Measurements from ENCODE around the gene CAPN15.

CAPN15 gene

GRCh38 chr16:569445-570254, 42.1 kb downstream of the CAPN15 start, which contains the start of gene PIGQ:
TSS of gene PIGQ (plus strand) at chr16:569968. CDS start at chr16:574075, 4,107 bp downstream.
- Histone ChIP-seq H3K27ac (ENCODE audit: poor library complexity, severe bottlenecking) (peak within 1 kb of the TSS; percentile 49), H3K9me3 (ENCODE audit: severe bottlenecking) (no peaks in the 10 kb centered on the region), H3K36me3 (ENCODE audit: low read depth) (peaks cover 6% of the 10 kb centered on the region; the same call in 1 of the 2 replicates), H3K27me3 (ENCODE audit: insufficient read depth, poor library complexity, severe bottlenecking) (no peaks in the 10 kb centered on the region), H3K4me1 (ENCODE audit: insufficient read depth, poor library complexity, severe bottlenecking) (peaks cover 11% of the 10 kb centered on the region), H3K4me3 (ENCODE audit: severe bottlenecking) (peak within 1 kb of the TSS; percentile 98)
- ATAC-seq (ENCODE audit: low read depth) (peak; percentile 60), DNase-seq (ENCODE audit: low spot score) (no peak)
- no peak for TF ChIP-seq CTCF (IDR thresholded peaks at IDR 0.05; ENCODE audit: poor library complexity, severe bottlenecking)

- no peaks in the 10 kb centered on the region for H3K9me3 ChIP-seq (ENCODE audit: severe bottlenecking)
- H3K4me1 ChIP-seq (ENCODE audit: insufficient read depth, poor library complexity, severe bottlenecking) = peaks cover 6% of the 10 kb centered on the region
- no peaks in the 10 kb centered on the region for H3K27me3 ChIP-seq (ENCODE audit: insufficient read depth, poor library complexity, severe bottlenecking)
- peaks cover 7% of the 10 kb centered on the region; the same call in 1 of the 2 replicates for H3K36me3 ChIP-seq (ENCODE audit: low read depth)
- no peak overlapping the region for H3K4me3 ChIP-seq (ENCODE audit: severe bottlenecking)
- H3K27ac ChIP-seq (ENCODE audit: poor library complexity, severe bottlenecking) = no peak overlapping the region
- DNase-seq (ENCODE audit: low spot score) = no peak
- ATAC-seq (ENCODE audit: low read depth) = no peak
- no peak for TF ChIP-seq CTCF (IDR thresholded peaks at IDR 0.05; ENCODE audit: poor library complexity, severe bottlenecking)
These were observed 45.5 kb downstream of the CAPN15 start for GRCh38 chr16:572865-573650.

GRCh38 chr16:574021-574760, 46.7 kb downstream of the CAPN15 start:
- H3K4me1 ChIP-seq (ENCODE audit: insufficient read depth, poor library complexity, severe bottlenecking) = peaks cover 2% of the 10 kb centered on the region

More at GRCh38 chr16:574021-574760, 46.7 kb downstream of the CAPN15 start:
- ATAC-seq (ENCODE audit: low read depth) (no peak), DNase-seq (ENCODE audit: low spot score) (no peak)
- Histone ChIP-seq H3K27ac (ENCODE audit: poor library complexity, severe bottlenecking) (no peak overlapping the region), H3K4me3 (ENCODE audit: severe bottlenecking) (no peak overlapping the region), H3K9me3 (ENCODE audit: severe bottlenecking) (no peaks in the 10 kb centered on the region), H3K36me3 (ENCODE audit: low read depth) (peaks cover 7% of the 10 kb centered on the region; the same call in 1 of the 2 replicates), H3K27me3 (ENCODE audit: insufficient read depth, poor library complexity, severe bottlenecking) (no peaks in the 10 kb centered on the region)
- TF ChIP-seq CTCF (IDR thresholded peaks at IDR 0.05; ENCODE audit: poor library complexity, severe bottlenecking) = no peak
